ENCODE data around the gene NDUFB10. TPM values are rescaled to one million over a fixed set of nuclear protein-coding genes. Genes with fewer than 3 reads are reported as not detected.
A peak's percentile ranks its signal among the peaks of the same experiment; 100 is the strongest.

NDUFB10 gene
- polyA plus RNA-seq, 1 of the 3 experiments (the other 2 are of a cell fraction): 468 TPM

- Histone ChIP-seq H3K4me2 (peak overlapping the region; percentile 76; the same call in 1 of the 2 replicates), H4K20me1 (ENCODE audit: insufficient read depth) (peaks cover 32% of the 10 kb centered on the region), H3K9me2 (no peaks in the 10 kb centered on the region), H3K9me3 (no peaks in the 10 kb centered on the region), H3F3A (replicated peaks; ENCODE audit: insufficient read depth) (peaks cover 32% of the 10 kb centered on the region), H3K9ac (no peak overlapping the region), H3K27me3 (ENCODE audit: insufficient read depth) (no peaks in the 10 kb centered on the region), H3K4me3 (ENCODE audit: low read depth in 2 of 2, low read length in 1 of 2) (peak overlapping the region; percentile 58 to 86; a peak in 3 of 4 replicates), H3K4me1 (ENCODE audit: control insufficient read depth in 1 of 2, insufficient read depth in 2 of 2, low read depth in 1 of 2, low read length in 1 of 2) (peaks cover 0 to 47% of the 10 kb centered on the region in 2 experiments; a peak in 1 of 4 replicates), H2AFZ (ENCODE audit: low read depth) (peak overlapping the region; percentile 83; the same call in 1 of the 2 replicates), H3K36me3 (replicated peaks in 1 of 2; ENCODE audit: control insufficient read depth in 1 of 2, insufficient read depth in 2 of 2, low read length in 1 of 2) (peaks cover 18 to 23% of the 10 kb centered on the region in 2 experiments), H3K79me2 (ENCODE audit: insufficient read depth) (peaks cover 42% of the 10 kb centered on the region), H3K27ac (ENCODE audit: low read depth in 2 of 2, low read length in 1 of 2) (peak overlapping the region in 1 of 2 experiments; percentile 73; a peak in 3 of 4 replicates)
- DNase-seq: no peak
- CTCF ChIA-PET: interaction anchor here (0.8 to 2.5 kb wide), 7 partner anchors 9 to 176 kb away, joined by 3 to 8 read pairs (median 5); partner anchors contain the start of genes MSRB1 and NUBP2
- no peak for TF ChIP-seq CHD2 (IDR thresholded peaks at IDR 0.05; ENCODE audit: low read length, partially characterized antibody)
- no peak for TF ChIP-seq RAD21 (IDR thresholded peaks at IDR 0.05; ENCODE audit: low read length)
- no peak for TF ChIP-seq MAX (IDR thresholded peaks at IDR 0.05; ENCODE audit: low read depth)
- no peak for TF ChIP-seq TCF12 (IDR thresholded peaks at IDR 0.05)
- TF ChIP-seq RCOR1 (IDR thresholded peaks at IDR 0.05; ENCODE audit: low read length): no peak
- TF ChIP-seq POLR2AphosphoS5 (IDR thresholded peaks at IDR 0.05; ENCODE audit: low read depth, low read length): no peak
- no peak for TF ChIP-seq EZH2phosphoT487 (IDR thresholded peaks at IDR 0.05; ENCODE audit: borderline replicate concordance, low read depth)
- POLR2A ChIA-PET: interaction anchor here (0.7 kb wide), 1 partner anchor 16 kb away, joined by 3 read pairs; the partner anchor contains the start of gene MSRB1
- 49% methylated on average over 10 of the region's 14 CpGs for WGBS (ENCODE audit: low lambda C conversion rate)
Measured at GRCh38 chr16:1958715-1959268, 546 bp upstream of the NDUFB10 start.

GRCh38 chr16:1960665-1961630 lies 1.6 kb downstream of the NDUFB10 start:
- H3K36me3 ChIP-seq (replicated peaks in 1 of 2; ENCODE audit: control insufficient read depth in 1 of 2, insufficient read depth in 2 of 2, low read length in 1 of 2): peaks cover 19 to 24% of the 10 kb centered on the region in 2 experiments
- peak overlapping the region; percentile 89; the same call in 1 of the 2 replicates for H3K9ac ChIP-seq
- 0 out of 2 replicates have a peak, but pooled peaks have one; percentile 5 for TF ChIP-seq TCF12 (IDR thresholded peaks at IDR 0.05)
- peak; percentile 83 for TF ChIP-seq SIN3A (IDR thresholded peaks at IDR 0.05; ENCODE audit: borderline replicate concordance, low read depth, low read length)
- TF ChIP-seq ELF1 (IDR thresholded peaks at IDR 0.05): no peak
- 0 out of 2 replicates have a peak, but pooled peaks have one; percentile 28 for TF ChIP-seq ZBTB33 (IDR thresholded peaks at IDR 0.05; ENCODE audit: borderline replicate concordance, low read depth)
- no peak for TF ChIP-seq EP300 (IDR thresholded peaks at IDR 0.05; ENCODE audit: borderline replicate concordance in 1 of 2, low read depth in 1 of 2, low read length in 1 of 2)
- TF ChIP-seq POLR2AphosphoS5 (IDR thresholded peaks at IDR 0.05; ENCODE audit: low read depth, low read length): peak; percentile 82
- TF ChIP-seq JUND (IDR thresholded peaks at IDR 0.05): peak; percentile 15; the same call in 1 of the 2 replicates
- no peak for TF ChIP-seq MEF2A (IDR thresholded peaks at IDR 0.05; ENCODE audit: borderline replicate concordance, low read depth)
- 0 out of 2 replicates have a peak, but pooled peaks have one; percentile 10 for TF ChIP-seq REST (IDR thresholded peaks at IDR 0.05; ENCODE audit: low read depth, low read length)
- TF ChIP-seq PBX3 (IDR thresholded peaks at IDR 0.05): peak; percentile 49; the same call in 1 of the 2 replicates
- TF ChIP-seq CHD2 (IDR thresholded peaks at IDR 0.05; ENCODE audit: low read length, partially characterized antibody): peak; percentile 49
- H3K4me2 ChIP-seq: peak overlapping the region; percentile 76
- H3K27me3 ChIP-seq (ENCODE audit: insufficient read depth): no peaks in the 10 kb centered on the region
- H4K20me1 ChIP-seq (ENCODE audit: insufficient read depth): peaks cover 38% of the 10 kb centered on the region
- H3K79me2 ChIP-seq (ENCODE audit: insufficient read depth): peaks cover 61% of the 10 kb centered on the region
- DNase-seq: no peak
- H3K9me2 ChIP-seq: no peaks in the 10 kb centered on the region
- H3K27ac ChIP-seq (ENCODE audit: low read depth in 2 of 2, low read length in 1 of 2): peak overlapping the region; percentile 28 to 67
- H2AFZ ChIP-seq (ENCODE audit: low read depth): no peak overlapping the region
- 31% methylated on average over 18 of the region's 20 CpGs for WGBS (ENCODE audit: low lambda C conversion rate)
- peak overlapping the region; percentile 58 to 86 for H3K4me3 ChIP-seq (ENCODE audit: low read depth in 2 of 2, low read length in 1 of 2)
- ChIA-PET POLR2A (interaction anchor here (0.7 to 2.6 kb wide), 5 partner anchors 10 to 86 kb away, joined by 3 to 10 read pairs (median 5); partner anchors contain the start of genes MSRB1, NTHL1 and TSC2), CTCF (interaction anchor here (0.8 to 1.8 kb wide), 5 partner anchors 31 to 97 kb away, joined by 3 to 6 read pairs (median 4); partner anchors contain the start of gene MEIOB)
- H3F3A ChIP-seq (replicated peaks; ENCODE audit: insufficient read depth): peaks cover 36% of the 10 kb centered on the region
- H3K4me1 ChIP-seq (ENCODE audit: control insufficient read depth in 1 of 2, insufficient read depth in 2 of 2, low read depth in 1 of 2, low read length in 1 of 2): peaks cover 0 to 46% of the 10 kb centered on the region in 2 experiments; a peak in 1 of 4 replicates
- H3K9me3 ChIP-seq: no peaks in the 10 kb centered on the region
